ENCODE data around the gene BDNF.

The BDNF gene

GRCh38 chr11:27656320-27656719 lies 43.9 kb downstream of the BDNF start:
- Histone ChIP-seq H3K9me3 (ENCODE audit: insufficient read depth, low read length) (no peaks in the 10 kb centered on the region), H3K36me3 (replicated peaks; ENCODE audit: low read depth, low read length) (no peaks in the 10 kb centered on the region), H3K27ac (ENCODE audit: low read length) (no peak overlapping the region), H3K27me3 (ENCODE audit: low read depth, low read length) (no peaks in the 10 kb centered on the region), H3K4me2 (ENCODE audit: low read length) (no peak overlapping the region), H3K4me3 (ENCODE audit: low read length) (no peak overlapping the region), H3K79me2 (ENCODE audit: low read length) (no peaks in the 10 kb centered on the region), H4K20me1 (ENCODE audit: insufficient read depth, low read length) (no peaks in the 10 kb centered on the region), H3K4me1 (ENCODE audit: low read length) (no peaks in the 10 kb centered on the region; the same call in 1 of the 2 replicates), H2AFZ (ENCODE audit: low read depth, low read length) (no peak overlapping the region), H3K9ac (ENCODE audit: low read length) (no peak overlapping the region)
- no peak for TF ChIP-seq EZH2phosphoT487 (IDR thresholded peaks at IDR 0.05; ENCODE audit: low read depth)
- TF ChIP-seq, protein P1, sequence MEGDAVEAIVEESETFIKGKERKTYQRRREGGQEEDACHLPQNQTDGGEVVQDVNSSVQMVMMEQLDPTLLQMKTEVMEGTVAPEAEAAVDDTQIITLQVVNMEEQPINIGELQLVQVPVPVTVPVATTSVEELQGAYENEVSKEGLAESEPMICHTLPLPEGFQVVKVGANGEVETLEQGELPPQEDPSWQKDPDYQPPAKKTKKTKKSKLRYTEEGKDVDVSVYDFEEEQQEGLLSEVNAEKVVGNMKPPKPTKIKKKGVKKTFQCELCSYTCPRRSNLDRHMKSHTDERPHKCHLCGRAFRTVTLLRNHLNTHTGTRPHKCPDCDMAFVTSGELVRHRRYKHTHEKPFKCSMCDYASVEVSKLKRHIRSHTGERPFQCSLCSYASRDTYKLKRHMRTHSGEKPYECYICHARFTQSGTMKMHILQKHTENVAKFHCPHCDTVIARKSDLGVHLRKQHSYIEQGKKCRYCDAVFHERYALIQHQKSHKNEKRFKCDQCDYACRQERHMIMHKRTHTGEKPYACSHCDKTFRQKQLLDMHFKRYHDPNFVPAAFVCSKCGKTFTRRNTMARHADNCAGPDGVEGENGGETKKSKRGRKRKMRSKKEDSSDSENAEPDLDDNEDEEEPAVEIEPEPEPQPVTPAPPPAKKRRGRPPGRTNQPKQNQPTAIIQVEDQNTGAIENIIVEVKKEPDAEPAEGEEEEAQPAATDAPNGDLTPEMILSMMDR (IDR thresholded peaks at IDR 0.05; ENCODE audit: low read depth, low read length), result no peak

DNA sequence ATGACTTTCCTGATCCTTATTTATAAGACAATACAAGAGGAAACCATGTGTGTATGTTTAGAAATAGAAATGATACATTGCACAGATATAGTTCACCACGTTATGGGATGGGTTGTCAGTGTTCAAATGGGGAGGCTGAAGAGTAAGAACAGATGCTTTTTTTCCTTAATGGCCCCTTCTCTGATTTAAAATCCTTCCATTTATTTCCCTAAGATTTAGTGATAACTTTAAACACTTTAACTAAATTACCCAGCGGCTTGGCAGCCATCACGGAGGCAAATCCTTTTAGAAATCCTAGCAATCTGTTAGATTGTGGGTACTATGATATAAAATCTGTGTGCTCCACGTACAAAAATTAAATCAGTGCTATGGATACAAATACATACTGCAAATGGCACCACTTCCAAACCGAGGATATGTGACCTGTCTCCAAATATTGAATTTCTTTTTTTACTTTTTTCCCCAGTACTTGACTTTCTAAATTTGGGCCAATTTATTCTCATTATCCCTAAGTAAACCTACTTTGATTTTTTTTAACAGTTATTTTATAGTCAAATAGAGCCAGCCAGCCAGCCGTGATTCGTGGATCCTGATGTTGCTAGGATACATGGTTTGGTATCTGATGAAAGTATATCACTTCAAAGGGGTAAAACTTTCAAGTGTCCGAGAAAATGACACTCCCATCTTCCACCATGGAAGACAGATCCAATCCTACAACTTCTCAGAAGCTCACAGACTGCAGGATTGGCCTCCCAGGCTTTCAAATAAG lies 46.1 kb downstream of the BDNF start:
- Histone ChIP-seq H3K9ac (ENCODE audit: low read length) (no peak overlapping the region), H3K9me3 (ENCODE audit: insufficient read depth, low read length) (no peaks in the 10 kb centered on the region), H3K27ac (ENCODE audit: low read length) (no peak overlapping the region), H3K27me3 (ENCODE audit: low read depth, low read length) (no peaks in the 10 kb centered on the region), H4K20me1 (ENCODE audit: insufficient read depth, low read length) (no peaks in the 10 kb centered on the region), H3K36me3 (replicated peaks; ENCODE audit: low read depth, low read length) (no peaks in the 10 kb centered on the region), H3K4me1 (ENCODE audit: low read length) (no peaks in the 10 kb centered on the region; the same call in 1 of the 2 replicates), H3K4me3 (ENCODE audit: low read length) (no peak overlapping the region), H3K4me2 (ENCODE audit: low read length) (no peak overlapping the region), H3K79me2 (ENCODE audit: low read length) (no peaks in the 10 kb centered on the region), H2AFZ (ENCODE audit: low read depth, low read length) (no peak overlapping the region)
- no peak for TF ChIP-seq EZH2phosphoT487 (IDR thresholded peaks at IDR 0.05; ENCODE audit: low read depth)
- TF ChIP-seq, protein P1 (IDR thresholded peaks at IDR 0.05; ENCODE audit: low read depth, low read length), result no peak

GRCh38 chr11:27651711-27652110 lies 48.5 kb downstream of the BDNF start:
- H3K36me3 ChIP-seq (replicated peaks; ENCODE audit: low read depth, low read length), result no peaks in the 10 kb centered on the region
- H2AFZ ChIP-seq (ENCODE audit: low read depth, low read length), result no peak overlapping the region
- H3K4me1 ChIP-seq (ENCODE audit: low read length), result no peaks in the 10 kb centered on the region; the same call in 1 of the 2 replicates
- H3K4me3 ChIP-seq (ENCODE audit: low read length), result no peak overlapping the region
- no peaks in the 10 kb centered on the region for H3K27me3 ChIP-seq (ENCODE audit: low read depth, low read length)
- no peaks in the 10 kb centered on the region for H3K9me3 ChIP-seq (ENCODE audit: insufficient read depth, low read length)
- no peak overlapping the region for H3K9ac ChIP-seq (ENCODE audit: low read length)
- H4K20me1 ChIP-seq (ENCODE audit: insufficient read depth, low read length), result no peaks in the 10 kb centered on the region
- H3K79me2 ChIP-seq (ENCODE audit: low read length), result no peaks in the 10 kb centered on the region
- H3K4me2 ChIP-seq (ENCODE audit: low read length), result no peak overlapping the region
- TF ChIP-seq, protein P1 (IDR thresholded peaks at IDR 0.05; ENCODE audit: low read depth, low read length), result no peak
- no peak for TF ChIP-seq EZH2phosphoT487 (IDR thresholded peaks at IDR 0.05; ENCODE audit: low read depth)
- H3K27ac ChIP-seq (ENCODE audit: low read length), result no peak overlapping the region

- Histone ChIP-seq H3K4me2 (ENCODE audit: low read length) (no peak overlapping the region), H4K20me1 (ENCODE audit: insufficient read depth, low read length) (no peaks in the 10 kb centered on the region), H3K4me1 (ENCODE audit: low read length) (no peaks in the 10 kb centered on the region; the same call in 1 of the 2 replicates), H3K4me3 (ENCODE audit: low read length) (no peak overlapping the region), H3K27me3 (ENCODE audit: low read depth, low read length) (no peaks in the 10 kb centered on the region), H2AFZ (ENCODE audit: low read depth, low read length) (no peak overlapping the region), H3K9ac (ENCODE audit: low read length) (no peak overlapping the region), H3K27ac (ENCODE audit: low read length) (no peak overlapping the region), H3K36me3 (replicated peaks; ENCODE audit: low read depth, low read length) (no peaks in the 10 kb centered on the region), H3K9me3 (ENCODE audit: insufficient read depth, low read length) (no peaks in the 10 kb centered on the region), H3K79me2 (ENCODE audit: low read length) (no peaks in the 10 kb centered on the region)
- TF ChIP-seq, protein P1 (IDR thresholded peaks at IDR 0.05; ENCODE audit: low read depth, low read length), result no peak
- no peak for TF ChIP-seq EZH2phosphoT487 (IDR thresholded peaks at IDR 0.05; ENCODE audit: low read depth)
Measured at GRCh38 chr11:27650988-27651387, 49.3 kb downstream of the BDNF start.
